GM23338 (cell line): ENCODE results near the gene CCNK.

Experiments used
- EZH2 ChIP-seq: fragments of 200-600 bp; sonication (generic); IDR thresholded peaks from one replicate; pipeline ENCODE4 v1.8.0; 2017; ENCODE audit warnings: antibody characterized with exemption, mild to moderate bottlenecking, low read depth; ENCODE audit not compliant: unreplicated experiment
- EZH2phosphoT487 ChIP-seq: fragments of 200-600 bp; sonication (generic); IDR thresholded peaks from one replicate; pipeline ENCODE4 v1.8.1; 2018; ENCODE audit warnings: antibody characterized with exemption; ENCODE audit not compliant: unreplicated experiment
- JUNB ChIP-seq: IDR thresholded peaks from one replicate; pipeline ENCODE4 v1.6.1; 2016; ENCODE audit warnings: antibody characterized with exemption; ENCODE audit not compliant: unreplicated experiment
- POLR2AphosphoS5 ChIP-seq: IDR thresholded peaks from 2 replicates; pipeline ENCODE4 v1.6.1; 2016; ENCODE audit warnings: antibody characterized with exemption, low read depth
- TF ChIP-seq, protein P1 (sequence below), 2 experiments: fragments of 200-600 bp in 1 of 2; sonication (generic) in 1 of 2; conservative IDR thresholded peaks; 2 replicates each; pipeline versions ENCODE4 v1.5.1 to v1.6.1; 2016 to 2017; ENCODE audit warnings: antibody characterized with exemption in 2 of 2, low read depth in 2 of 2, mild to moderate bottlenecking in 2 of 2, moderate library complexity in 1 of 2

DNA sequence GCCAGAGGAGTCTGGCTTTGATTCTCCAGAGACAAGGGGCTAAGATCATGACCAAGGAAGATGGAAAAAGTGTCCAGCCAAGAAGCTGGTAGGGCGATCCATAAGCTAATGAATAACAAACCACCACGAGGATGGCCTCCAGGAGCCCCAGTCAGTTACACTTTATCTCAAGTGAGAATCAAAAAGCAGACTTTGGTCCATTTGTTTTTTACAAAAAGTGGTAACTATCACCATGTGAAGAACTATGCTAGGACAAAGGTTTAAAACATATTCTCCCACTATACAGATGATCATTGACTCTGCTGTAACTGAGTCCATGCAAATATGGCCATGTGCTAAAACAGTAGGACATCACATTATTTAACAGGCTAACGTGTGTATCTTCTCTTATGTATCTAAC is 14.5 kb upstream of the CCNK start:
- TF ChIP-seq, protein P1, sequence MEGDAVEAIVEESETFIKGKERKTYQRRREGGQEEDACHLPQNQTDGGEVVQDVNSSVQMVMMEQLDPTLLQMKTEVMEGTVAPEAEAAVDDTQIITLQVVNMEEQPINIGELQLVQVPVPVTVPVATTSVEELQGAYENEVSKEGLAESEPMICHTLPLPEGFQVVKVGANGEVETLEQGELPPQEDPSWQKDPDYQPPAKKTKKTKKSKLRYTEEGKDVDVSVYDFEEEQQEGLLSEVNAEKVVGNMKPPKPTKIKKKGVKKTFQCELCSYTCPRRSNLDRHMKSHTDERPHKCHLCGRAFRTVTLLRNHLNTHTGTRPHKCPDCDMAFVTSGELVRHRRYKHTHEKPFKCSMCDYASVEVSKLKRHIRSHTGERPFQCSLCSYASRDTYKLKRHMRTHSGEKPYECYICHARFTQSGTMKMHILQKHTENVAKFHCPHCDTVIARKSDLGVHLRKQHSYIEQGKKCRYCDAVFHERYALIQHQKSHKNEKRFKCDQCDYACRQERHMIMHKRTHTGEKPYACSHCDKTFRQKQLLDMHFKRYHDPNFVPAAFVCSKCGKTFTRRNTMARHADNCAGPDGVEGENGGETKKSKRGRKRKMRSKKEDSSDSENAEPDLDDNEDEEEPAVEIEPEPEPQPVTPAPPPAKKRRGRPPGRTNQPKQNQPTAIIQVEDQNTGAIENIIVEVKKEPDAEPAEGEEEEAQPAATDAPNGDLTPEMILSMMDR (conservative IDR thresholded peaks at IDR 0.05; ENCODE audit: low read depth in 2 of 2): no peak
- TF ChIP-seq POLR2AphosphoS5: no peak
- TF ChIP-seq JUNB: no peak
- TF ChIP-seq EZH2phosphoT487: no peak
- TF ChIP-seq EZH2: no peak
